Psoas muscle (tissue), 8 donors: ENCODE data around the gene TPP2. TPM values are rescaled to one million over a fixed set of nuclear protein-coding genes. Genes with fewer than 3 reads are reported as not detected.

ENCODE experiments used
- ATAC-seq, 4 donors: fragments of 200-7000 bp; cut with Tn5 transposase; one replicate each; pipeline ENCODE4 v1.9.1; 2020; ENCODE audit warnings: moderate library complexity in 3 of 4, mild to moderate bottlenecking in 2 of 4
- DNase-seq, 2 donors: peaks; one replicate each; pipeline ENCODE4 v3.0.0-alpha.2; 2020
- H3K27ac ChIP-seq: fragments of 200-600 bp; one replicate; pipeline ENCODE4 v1.8.0; 2022
- H3K27me3 ChIP-seq, 3 donors: fragments of 200-600 bp in 1 of 3; one replicate each; pipeline versions ENCODE4 v1.6.1 to v1.8.0; 2013 to 2022; ENCODE audit warnings: low read length in 2 of 3, mild to moderate bottlenecking in 2 of 3, moderate library complexity in 1 of 3; ENCODE audit not compliant: insufficient read depth in 3 of 3
- H3K36me3 ChIP-seq, 2 donors: fragments of 200-600 bp in 1 of 2; one replicate each; pipeline versions ENCODE4 v1.6.1 to v1.8.0; 2013 to 2022; ENCODE audit warnings: low read depth in 1 of 2, mild to moderate bottlenecking in 1 of 2, moderate library complexity in 1 of 2; ENCODE audit not compliant: insufficient read depth in 1 of 2
- H3K4me1 ChIP-seq: fragments of 200-600 bp; one replicate; pipeline ENCODE4 v1.8.0; 2022
- H3K4me3 ChIP-seq: fragments of 200-600 bp; one replicate; pipeline ENCODE4 v1.8.0; 2022; ENCODE audit warnings: mild to moderate bottlenecking
- H3K9me3 ChIP-seq: fragments of 200-600 bp; one replicate; pipeline ENCODE4 v1.8.0; 2022
- CTCF ChIP-seq: fragments of 200-600 bp; IDR thresholded peaks from one replicate; pipeline ENCODE4 v1.8.0; 2022; ENCODE audit warnings: antibody characterized with exemption
- WGBS, 3 donors: extraction: QIAGEN DNeasy Blood & Tissue Kit; methylation state at CpG; one replicate each; pipeline versions ENCODE4 v1.1.6 to v1.1.7; 2013; 5-methylcytosine and 5-hydroxymethylcytosine counted together
- intact Hi-C, 2 donors: fragments of 100-400 bp; cut with DNase I; formaldehyde crosslinking; loops; one replicate each; pipeline versions ENCODE4 v1.11.0 to v1.14.2; 2022
- polyA plus RNA-seq, 3 donors: library from polyadenylated mRNA; stranded (reverse); fragments of 200-250 nt; gene quantifications; one replicate each; pipeline ENCODE4 v1.2.3, GENCODE V29; 2013
- total RNA-seq, 4 donors: library from RNA; stranded (reverse); fragmentation: NEBNext Ultra II Directional in 2 of 4; extraction: Animal tissue kit (Norgen Biotek cat#: 25700) in 2 of 4; gene quantifications; one replicate each; pipeline versions ENCODE4 v1.2.1 to v1.2.4, GENCODE V29; 2021 to 2023
- donor health status: healthy with polysubstance abuse.
- donor health status: DM: no; HTN: no; CAD: no; lungs with moderate emphysema.
- donor health status: Bipolar disorder and iron deficiency.
- donor health status: healthy.
- donor health status: DM: yes; HTN: yes; CAD: no.
- donor health status: DM: no; HTN: no; CAD: no.
- donor health status: DM: no; HTN: no; CAD: no.
- donor health status: DM: yes; HTN: yes; CAD: no.

TPP2 gene
- total and polyA plus RNA-seq, 7 donors = 22.1 to 45.6 (median 40.3) TPM

- Histone ChIP-seq H3K36me3 (no peaks in the 10 kb centered on the region), H3K27ac (no peak overlapping the region), H3K27me3 (peaks cover 2 to 5% (median 2%) of the 10 kb centered on the region in 3 donors), H3K4me1 (no peaks in the 10 kb centered on the region), H3K9me3 (peaks cover 2% of the 10 kb centered on the region), H3K4me3 (no peak overlapping the region)
- intact Hi-C loops = no loop called here
- DNase-seq (no peak), ATAC-seq (no peak)
- WGBS, 3 donors = 35 to 49% (median 44%) methylated on average over 1 of the region's 1 CpG
- no peak for TF ChIP-seq CTCF
These were observed 30.3 kb upstream of the TPP2 start for GRCh38 chr13:102566513-102566912.

- H3K36me3 ChIP-seq = no peaks in the 10 kb centered on the region
- no peak overlapping the region for H3K4me3 ChIP-seq
- peaks cover 2 to 5% (median 2%) of the 10 kb centered on the region in 3 donors for H3K27me3 ChIP-seq
- 72 to 85% (median 77%) methylated on average over 4 of the region's 4 CpGs for WGBS, 3 donors
- intact Hi-C loops = no loop called here
- ATAC-seq (no peak), DNase-seq (no peak)
- no peaks in the 10 kb centered on the region for H3K9me3 ChIP-seq
- H3K4me1 ChIP-seq = no peaks in the 10 kb centered on the region
- no peak overlapping the region for H3K27ac ChIP-seq
- TF ChIP-seq CTCF = no peak
These were observed 28.9 kb upstream of the TPP2 start for GRCh38 chr13:102567857-102568256.

- intact Hi-C loops = no loop called here
- 11 to 22% (median 14%) methylated on average over 1 of the region's 1 CpG for WGBS, 3 donors
- no peak for ATAC-seq
- no peaks in the 10 kb centered on the region for H3K4me1 ChIP-seq
- no peaks in the 10 kb centered on the region for H3K36me3 ChIP-seq
- no peak for TF ChIP-seq CTCF
- H3K9me3 ChIP-seq = no peaks in the 10 kb centered on the region
- peaks cover 0 to 2% (median 0%) of the 10 kb centered on the region in 3 donors for H3K27me3 ChIP-seq
- H3K27ac ChIP-seq = no peak overlapping the region
- DNase-seq = no peak
- H3K4me3 ChIP-seq = no peak overlapping the region
These were observed 27.3 kb upstream of the TPP2 start for GRCh38 chr13:102569488-102569887.

- no peaks in the 10 kb centered on the region for H3K36me3 ChIP-seq
- 47 to 52% (median 49%) methylated on average over 4 of the region's 4 CpGs for WGBS, 3 donors
- no peak for DNase-seq
These were observed 25.7 kb upstream of the TPP2 start for GRCh38 chr13:102571075-102571474.

More at GRCh38 chr13:102571075-102571474, 25.7 kb upstream of the TPP2 start:
- intact Hi-C loops = no loop called here
- ATAC-seq = no peak
- Histone ChIP-seq H3K9me3 (no peaks in the 10 kb centered on the region), H3K4me1 (no peaks in the 10 kb centered on the region), H3K27me3 (no peaks in the 10 kb centered on the region), H3K27ac (no peak overlapping the region), H3K4me3 (no peak overlapping the region)
- no peak for TF ChIP-seq CTCF
